Lower leg skin (tissue), 3 donors: ENCODE measurements around the gene BHLHE40.

Experiments
- CTCF ChIP-seq, 3 donors: fragments of 450-650 bp; IDR thresholded peaks; one replicate each; pipeline ENCODE4 v1.5.1; 2016; ENCODE audit warnings: antibody characterized with exemption in 3 of 3, mild to moderate bottlenecking in 3 of 3, moderate library complexity in 2 of 3
- POLR2A ChIP-seq, 2 donors: fragments of 450-650 bp; IDR thresholded peaks; one replicate each; pipeline ENCODE4 v1.6.1; 2016 to 2017; ENCODE audit warnings: antibody characterized with exemption in 2 of 2, mild to moderate bottlenecking in 1 of 2, moderate library complexity in 1 of 2

GRCh38 chr3:4948395-4948794 lies 30.8 kb upstream of the BHLHE40 start:
- no peak for TF ChIP-seq CTCF (IDR thresholded peaks at IDR 0.05)
- no peak for TF ChIP-seq POLR2A (IDR thresholded peaks at IDR 0.05)
